ENCODE results near the gene KCTD1.

Gene KCTD1

DNA sequence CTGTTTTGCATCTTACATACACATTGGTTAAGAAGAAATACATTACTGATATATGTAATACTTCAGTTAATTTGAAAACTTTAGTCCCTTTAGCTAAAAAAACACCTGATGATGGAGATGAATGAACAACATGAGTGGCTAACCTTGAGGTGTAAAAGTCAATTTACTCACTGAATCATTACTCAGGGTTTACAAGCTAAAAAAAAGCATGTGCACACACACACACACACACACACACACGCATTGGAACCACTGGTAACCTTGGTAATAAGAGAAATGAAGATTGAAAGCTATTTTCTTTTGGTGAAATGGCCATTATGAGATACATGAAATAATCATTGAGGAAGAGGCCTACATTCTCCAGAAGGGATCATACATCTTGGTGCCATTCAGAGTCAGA is 51.8 kb downstream of the KCTD1 start:
- TF ChIP-seq POLR2A (IDR thresholded peaks at IDR 0.05; ENCODE audit: low read length): no peak
- TF ChIP-seq GATA1 (IDR thresholded peaks at IDR 0.05; ENCODE audit: low read depth, low read length): no peak
- DNase-seq: no peak

DNA sequence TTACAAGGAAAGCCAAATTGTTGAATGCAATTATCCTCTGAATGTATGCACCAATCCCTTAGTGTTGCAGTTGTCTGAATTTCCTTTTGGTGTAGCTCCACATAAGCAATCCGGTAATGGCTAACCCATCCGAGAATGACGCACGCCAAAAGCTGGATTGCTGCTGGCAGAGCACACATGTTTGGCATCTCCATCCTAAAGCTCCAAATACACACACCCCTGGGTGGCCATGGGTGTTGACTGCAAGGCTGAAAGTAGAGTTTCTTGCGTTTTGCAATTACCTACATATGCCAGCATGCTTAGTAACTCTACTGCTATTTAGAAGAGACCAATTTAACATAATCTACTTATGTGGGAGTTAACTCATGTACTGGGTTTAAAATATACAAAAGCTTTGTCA is 53.1 kb downstream of the KCTD1 start:
- no peak for DNase-seq
- no peak for TF ChIP-seq GATA1 (IDR thresholded peaks at IDR 0.05; ENCODE audit: low read depth, low read length)
- no peak for TF ChIP-seq POLR2A (IDR thresholded peaks at IDR 0.05; ENCODE audit: low read length)

DNA sequence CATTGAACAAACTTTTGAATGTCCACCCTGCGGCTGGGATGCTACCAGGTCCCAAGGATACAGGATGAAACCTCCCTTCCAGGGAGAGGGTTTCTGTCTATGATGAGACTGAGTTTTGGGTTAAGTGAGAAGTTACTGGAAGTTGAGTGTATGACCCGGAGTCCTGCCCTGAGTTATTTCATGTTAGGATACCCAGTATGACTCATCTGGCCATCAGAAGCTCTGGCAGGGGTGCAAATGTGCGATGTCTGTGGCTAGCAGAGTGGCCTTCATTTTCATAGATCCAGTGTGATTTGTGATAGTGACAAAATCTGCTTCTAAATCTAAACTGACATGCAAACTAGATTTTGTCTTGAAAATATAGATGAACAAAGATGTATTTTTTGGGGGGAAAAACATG is 55.3 kb downstream of the KCTD1 start:
- TF ChIP-seq POLR2A (IDR thresholded peaks at IDR 0.05; ENCODE audit: low read length): no peak
- TF ChIP-seq GATA1 (IDR thresholded peaks at IDR 0.05; ENCODE audit: low read depth, low read length): no peak
- DNase-seq: no peak

DNA sequence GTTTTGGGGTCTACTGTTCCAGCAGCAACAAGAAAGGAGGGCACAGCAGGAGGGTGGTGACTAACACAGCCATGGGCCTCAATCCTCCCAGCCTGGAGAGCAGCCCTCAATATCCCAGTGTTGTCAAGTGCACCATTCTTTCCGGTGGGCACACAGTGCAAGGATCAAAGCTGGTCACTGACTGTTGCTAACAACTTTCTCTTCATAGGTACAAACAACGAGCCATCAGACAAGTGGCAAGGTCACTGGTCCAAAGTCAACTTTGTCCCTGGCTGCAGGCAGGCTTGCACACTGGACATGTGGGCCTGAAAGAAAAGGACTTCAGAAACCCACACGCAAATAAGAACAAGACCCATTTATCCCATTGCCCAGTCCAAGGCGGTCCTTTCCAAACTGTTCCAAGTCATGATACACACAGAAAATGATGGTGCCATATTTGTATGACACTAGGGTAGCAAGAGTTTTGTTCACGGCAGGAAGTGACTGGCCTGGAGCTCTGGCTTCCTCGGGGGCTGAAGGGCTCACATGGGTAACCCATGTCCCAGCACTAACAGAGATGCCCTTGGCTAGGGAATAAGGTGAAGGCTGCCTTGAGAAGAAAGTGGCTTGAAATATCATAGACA is 57.0 kb downstream of the KCTD1 start:
- DNase-seq: no peak
- TF ChIP-seq POLR2A (IDR thresholded peaks at IDR 0.05; ENCODE audit: low read length) (no peak), GATA1 (IDR thresholded peaks at IDR 0.05; ENCODE audit: low read depth, low read length) (no peak)

DNA sequence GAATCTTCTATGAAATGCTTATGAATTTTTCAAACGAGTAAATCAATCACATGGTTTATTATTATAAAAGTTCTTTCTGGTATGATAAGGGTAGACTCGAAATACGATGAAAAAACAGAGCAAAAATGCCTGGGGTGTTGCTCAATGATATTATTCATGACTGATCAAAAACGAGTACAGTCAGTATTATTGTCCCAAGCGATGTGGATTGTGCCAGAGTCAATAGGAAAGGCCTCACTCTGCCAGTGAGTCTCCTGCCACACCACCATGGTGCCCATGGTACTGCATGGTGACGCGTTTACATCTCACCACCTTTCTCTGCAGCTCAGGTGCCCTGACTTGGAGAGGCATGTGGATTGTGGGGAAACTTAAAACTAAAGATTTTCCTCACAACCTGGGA is 58.5 kb downstream of the KCTD1 start:
- DNase-seq: no peak
- TF ChIP-seq GATA1 (IDR thresholded peaks at IDR 0.05; ENCODE audit: low read depth, low read length) (no peak), POLR2A (IDR thresholded peaks at IDR 0.05; ENCODE audit: low read length) (no peak)

DNA sequence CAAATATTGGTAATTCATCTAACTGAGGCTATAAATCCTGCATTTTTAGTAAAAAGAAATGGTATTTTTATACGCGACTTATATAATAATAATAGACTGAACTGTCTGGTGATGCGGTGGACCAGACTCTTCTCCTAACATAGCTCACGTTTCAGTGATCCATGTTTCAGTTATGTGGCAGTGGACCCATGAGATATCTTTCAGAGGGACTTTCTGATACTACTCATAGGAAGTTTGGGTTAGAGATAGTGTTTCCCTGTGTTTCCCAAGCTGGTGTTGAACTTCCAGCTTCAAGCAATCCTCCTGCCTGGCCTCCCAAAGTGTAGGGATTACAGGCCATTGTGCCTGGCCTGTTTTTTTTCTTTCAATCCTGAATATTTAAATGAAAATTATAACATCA is 59.2 kb downstream of the KCTD1 start:
- TF ChIP-seq GATA1 (IDR thresholded peaks at IDR 0.05; ENCODE audit: low read depth, low read length): no peak
- TF ChIP-seq POLR2A (IDR thresholded peaks at IDR 0.05; ENCODE audit: low read length): no peak
- no peak for DNase-seq

DNA sequence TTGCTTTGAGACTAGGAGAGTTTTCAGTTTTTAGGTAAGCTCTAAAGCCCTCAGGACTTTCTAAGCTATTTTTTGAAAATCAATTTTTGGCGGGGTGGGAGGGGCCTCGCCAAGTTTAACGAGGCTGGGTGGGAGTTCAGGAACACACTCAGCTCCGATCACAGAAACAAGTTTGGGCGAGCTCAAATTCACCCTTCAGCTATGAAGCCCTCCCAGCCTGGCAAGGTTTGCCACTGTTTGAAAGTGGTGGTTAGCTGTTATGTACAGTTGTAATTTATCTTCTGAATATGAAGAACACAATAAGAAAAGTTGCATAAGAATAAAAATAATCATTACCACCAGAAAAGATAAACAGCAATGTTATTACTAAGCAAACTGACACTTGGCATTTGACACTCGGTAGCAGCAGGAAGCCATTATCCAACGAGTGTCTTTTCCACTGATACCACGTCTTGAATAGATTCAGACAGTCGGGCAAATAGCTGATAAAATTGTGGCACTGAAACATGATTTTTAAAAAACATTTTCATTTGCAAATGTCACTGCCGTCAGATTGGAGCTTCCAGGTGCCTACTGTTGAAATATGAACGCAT is 59.8 kb downstream of the KCTD1 start:
- no peak for DNase-seq
- TF ChIP-seq GATA1 (IDR thresholded peaks at IDR 0.05; ENCODE audit: low read depth, low read length) (no peak), POLR2A (IDR thresholded peaks at IDR 0.05; ENCODE audit: low read length) (no peak)

DNA sequence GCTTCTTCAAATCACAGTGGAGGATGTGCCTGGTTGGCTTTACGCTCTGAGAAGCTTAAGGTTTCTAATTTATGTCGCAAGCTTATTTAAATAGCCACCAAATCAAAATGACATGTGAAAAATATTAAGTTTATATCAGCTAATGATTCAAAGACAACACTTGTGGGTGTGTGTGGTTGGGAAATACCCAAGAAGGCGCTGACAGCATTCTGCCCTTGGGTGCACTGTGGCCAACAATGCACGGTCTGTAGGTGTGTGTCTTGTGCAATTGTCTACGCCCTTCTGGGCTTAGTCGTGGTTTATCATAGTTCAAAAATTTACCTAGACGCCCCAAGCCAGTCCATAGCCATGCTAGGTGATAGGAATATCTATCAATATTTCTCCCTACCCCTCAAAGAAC is 60.9 kb downstream of the KCTD1 start:
- DNase-seq: no peak
- TF ChIP-seq POLR2A (IDR thresholded peaks at IDR 0.05; ENCODE audit: low read length) (no peak), GATA1 (IDR thresholded peaks at IDR 0.05; ENCODE audit: low read depth, low read length) (no peak)

DNA sequence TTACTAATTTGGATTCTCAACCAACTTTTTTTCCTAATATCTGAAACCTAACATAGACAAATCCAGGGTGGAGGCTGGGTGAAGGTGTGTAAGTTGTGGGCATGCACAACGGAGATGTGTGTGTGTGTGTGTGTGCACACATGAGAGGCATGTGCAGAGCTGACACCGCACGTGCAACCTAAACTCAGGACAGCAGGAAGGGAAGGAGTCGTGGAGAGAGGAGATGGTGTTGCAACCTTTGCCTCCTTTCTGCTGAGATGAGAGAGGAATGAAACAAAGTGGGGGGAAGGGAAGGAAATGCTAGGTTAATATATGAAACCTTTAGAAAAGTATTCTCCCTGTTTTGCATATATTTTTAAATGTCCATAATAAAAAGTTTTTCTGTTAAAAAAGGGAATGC is 64.7 kb downstream of the KCTD1 start:
- TF ChIP-seq POLR2A (IDR thresholded peaks at IDR 0.05; ENCODE audit: low read length) (no peak), GATA1 (IDR thresholded peaks at IDR 0.05; ENCODE audit: low read depth, low read length) (no peak)
- DNase-seq: no peak

DNA sequence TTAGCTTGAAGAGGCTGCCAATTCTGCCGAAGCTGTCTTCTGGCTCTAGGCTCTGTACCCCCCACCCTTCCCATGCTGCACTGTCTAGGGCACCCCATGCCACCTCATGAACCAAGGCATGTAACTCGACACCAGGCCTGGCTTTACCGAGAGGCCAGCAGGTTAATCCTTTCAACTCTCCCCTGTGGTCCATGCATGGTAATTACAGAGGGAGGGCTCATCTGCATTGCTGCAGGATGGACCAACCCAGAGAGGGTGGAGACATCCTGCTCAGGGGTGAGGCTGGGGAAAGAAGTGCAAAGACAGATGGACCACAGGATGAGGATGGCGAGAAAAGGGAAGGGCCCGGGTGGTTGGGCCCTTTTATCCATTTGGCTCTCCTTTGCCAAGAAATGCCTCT is 65.8 kb downstream of the KCTD1 start:
- TF ChIP-seq GATA1 (IDR thresholded peaks at IDR 0.05; ENCODE audit: low read depth, low read length) (no peak), POLR2A (IDR thresholded peaks at IDR 0.05; ENCODE audit: low read length) (no peak)
- no peak for DNase-seq

DNA sequence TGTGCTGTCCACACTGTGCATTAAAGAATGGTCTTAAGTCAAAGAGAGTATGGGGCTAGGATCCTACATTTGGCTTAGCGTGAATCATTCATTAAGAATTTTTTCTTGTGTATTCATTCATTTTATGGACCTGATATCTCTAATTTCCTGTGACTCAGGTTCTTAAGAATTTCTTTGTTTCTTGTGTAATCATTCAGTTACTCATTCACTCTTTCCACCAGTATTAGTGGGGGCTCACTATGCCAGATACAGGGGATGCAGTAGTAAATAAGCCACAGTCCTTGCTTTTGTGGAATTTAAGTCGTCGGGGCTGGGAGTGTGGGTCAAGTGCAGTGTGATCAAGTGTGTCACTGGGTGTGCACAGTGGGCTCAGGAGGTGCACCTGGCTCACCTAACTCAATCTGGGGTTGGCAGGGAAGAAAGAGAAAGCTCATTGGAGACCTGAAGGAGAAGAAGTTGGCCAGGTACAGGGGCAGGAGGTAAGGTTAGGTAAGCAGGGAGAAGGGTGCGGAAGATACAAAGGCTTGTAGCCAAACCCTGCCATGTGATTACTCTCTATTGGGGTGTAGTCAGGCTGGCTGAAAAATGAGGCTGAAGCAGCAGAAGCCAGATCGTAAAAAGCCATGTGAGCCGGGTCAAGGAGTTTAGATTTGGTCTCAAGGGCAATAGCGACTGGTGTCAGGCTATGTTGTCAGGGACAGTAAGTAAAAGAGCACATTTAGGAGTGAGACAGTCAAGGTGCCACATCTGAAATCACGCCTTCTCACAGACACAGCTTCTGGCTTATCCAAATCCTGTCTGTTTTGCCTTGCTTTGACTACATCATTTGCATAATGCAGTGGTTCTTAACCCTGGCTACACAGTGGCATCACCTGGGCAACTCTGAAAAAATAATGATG is 67.2 kb downstream of the KCTD1 start:
- TF ChIP-seq GATA1 (IDR thresholded peaks at IDR 0.05; ENCODE audit: low read depth, low read length): no peak
- no peak for TF ChIP-seq POLR2A (IDR thresholded peaks at IDR 0.05; ENCODE audit: low read length)
- no peak for DNase-seq

DNA sequence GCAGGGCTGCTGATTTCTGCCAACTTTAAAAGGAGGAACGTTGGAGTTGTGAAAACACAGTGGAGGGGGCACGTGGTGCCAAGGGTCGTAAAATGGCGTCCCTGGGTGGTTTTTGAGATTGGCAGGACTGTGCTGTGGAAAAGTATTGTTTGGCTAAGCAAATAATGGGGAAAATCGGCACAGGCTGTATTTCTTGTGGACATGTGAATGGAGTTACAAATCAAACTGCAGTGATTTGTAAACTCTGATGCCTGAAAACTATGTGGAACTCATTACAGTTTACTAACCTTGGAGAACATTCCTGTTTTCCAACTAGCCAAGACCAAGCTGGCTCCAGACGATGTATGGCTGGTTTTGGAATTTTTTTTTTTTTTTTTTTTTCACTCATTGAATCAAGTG is 68.7 kb downstream of the KCTD1 start:
- no peak for TF ChIP-seq GATA1 (IDR thresholded peaks at IDR 0.05; ENCODE audit: low read depth, low read length)
- TF ChIP-seq POLR2A (IDR thresholded peaks at IDR 0.05; ENCODE audit: low read length): no peak
- no peak for DNase-seq

DNA sequence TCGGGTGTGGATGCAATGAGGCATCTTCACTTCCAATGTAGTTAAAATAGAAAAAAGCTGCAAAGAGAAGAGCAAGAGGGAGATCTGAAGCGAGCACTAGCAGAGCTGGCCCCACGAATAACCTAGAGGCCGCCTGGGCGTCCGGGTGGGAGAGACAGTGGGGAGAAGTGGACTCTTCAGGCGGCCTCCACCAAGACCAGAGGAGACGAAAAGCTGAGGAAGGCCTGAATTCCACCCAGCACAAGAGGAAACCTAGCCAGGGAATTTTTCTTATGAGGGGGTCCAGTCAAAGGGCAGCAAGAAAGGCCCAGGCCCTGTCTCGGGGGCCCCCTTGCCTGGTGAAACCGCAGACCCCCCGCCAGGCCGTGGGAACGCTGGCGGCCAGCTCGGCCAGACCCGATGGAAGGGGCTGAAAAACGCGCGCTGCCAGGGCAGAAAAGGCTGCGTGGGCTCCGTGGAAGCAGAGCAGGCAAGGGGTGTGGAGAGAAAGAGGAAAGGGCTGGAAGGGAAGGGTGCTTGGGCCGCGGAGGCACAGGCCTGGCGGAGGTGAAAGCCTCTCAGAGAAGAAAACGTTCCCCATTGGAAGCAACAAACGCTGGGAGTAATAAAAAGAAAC is 69.2 kb downstream of the KCTD1 start:
- TF ChIP-seq GATA1 (IDR thresholded peaks at IDR 0.05; ENCODE audit: low read depth, low read length) (no peak), POLR2A (IDR thresholded peaks at IDR 0.05; ENCODE audit: low read length) (no peak)
- DNase-seq: no peak

DNA sequence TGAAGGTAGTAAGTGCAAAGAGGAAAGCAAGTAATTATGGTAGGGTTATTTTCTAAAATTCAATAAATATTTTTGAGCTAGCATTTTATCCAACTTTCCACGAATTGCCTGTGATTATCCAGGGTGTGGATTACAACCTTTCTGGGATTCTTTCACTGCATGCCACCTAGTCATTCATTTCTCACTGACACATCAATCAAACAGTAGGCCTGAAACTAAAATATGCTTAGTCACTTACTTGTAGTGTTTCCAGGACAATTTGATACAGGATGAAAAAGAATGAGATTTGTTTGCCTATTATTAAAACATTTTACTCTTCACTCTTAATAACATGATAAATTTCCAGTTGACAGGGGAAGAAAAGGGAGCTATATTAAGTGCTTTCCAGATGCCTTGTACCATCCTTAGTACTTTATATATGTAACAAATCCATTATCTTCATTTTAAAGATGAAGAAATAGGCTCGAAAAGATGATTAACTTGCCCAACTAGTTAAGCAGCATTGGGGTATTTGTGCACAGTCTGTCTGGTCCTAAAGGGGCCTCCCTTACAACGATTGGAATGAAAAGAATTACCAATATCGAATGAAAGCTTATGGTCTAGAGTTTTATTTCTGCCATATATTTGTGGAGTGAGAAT is 70.4 kb downstream of the KCTD1 start:
- TF ChIP-seq GATA1 (IDR thresholded peaks at IDR 0.05; ENCODE audit: low read depth, low read length) (no peak), POLR2A (IDR thresholded peaks at IDR 0.05; ENCODE audit: low read length) (no peak)
- no peak for DNase-seq

All from erythroblast (primary cell).